DOHH2 (cell line): ENCODE data around the gene THRB.

Experiments
- EZH2phosphoT487 ChIP-seq: fragments of 200-600 bp; sonication (generic); IDR thresholded peaks from 2 replicates; pipeline ENCODE4 v1.6.1; 2017; ENCODE audit warnings: borderline replicate concordance, mild to moderate bottlenecking, antibody characterized with exemption, low read length, moderate library complexity, mixed read lengths
- TF ChIP-seq, protein P1 (sequence below): fragments of 200-600 bp; sonication (generic); IDR thresholded peaks from one replicate; pipeline ENCODE4 v1.5.1; 2014; ENCODE audit warnings: antibody characterized with exemption, mild to moderate bottlenecking, low read depth, low read length; ENCODE audit not compliant: poor library complexity, severe bottlenecking

GRCh38 chr3:24480497-24480896, 14.2 kb downstream of the THRB start:
- no peak for TF ChIP-seq EZH2phosphoT487
- TF ChIP-seq, protein P1, sequence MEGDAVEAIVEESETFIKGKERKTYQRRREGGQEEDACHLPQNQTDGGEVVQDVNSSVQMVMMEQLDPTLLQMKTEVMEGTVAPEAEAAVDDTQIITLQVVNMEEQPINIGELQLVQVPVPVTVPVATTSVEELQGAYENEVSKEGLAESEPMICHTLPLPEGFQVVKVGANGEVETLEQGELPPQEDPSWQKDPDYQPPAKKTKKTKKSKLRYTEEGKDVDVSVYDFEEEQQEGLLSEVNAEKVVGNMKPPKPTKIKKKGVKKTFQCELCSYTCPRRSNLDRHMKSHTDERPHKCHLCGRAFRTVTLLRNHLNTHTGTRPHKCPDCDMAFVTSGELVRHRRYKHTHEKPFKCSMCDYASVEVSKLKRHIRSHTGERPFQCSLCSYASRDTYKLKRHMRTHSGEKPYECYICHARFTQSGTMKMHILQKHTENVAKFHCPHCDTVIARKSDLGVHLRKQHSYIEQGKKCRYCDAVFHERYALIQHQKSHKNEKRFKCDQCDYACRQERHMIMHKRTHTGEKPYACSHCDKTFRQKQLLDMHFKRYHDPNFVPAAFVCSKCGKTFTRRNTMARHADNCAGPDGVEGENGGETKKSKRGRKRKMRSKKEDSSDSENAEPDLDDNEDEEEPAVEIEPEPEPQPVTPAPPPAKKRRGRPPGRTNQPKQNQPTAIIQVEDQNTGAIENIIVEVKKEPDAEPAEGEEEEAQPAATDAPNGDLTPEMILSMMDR: no peak
